Measurements from ENCODE around the gene PCDHB13.

GRCh38 chr5:141175933-141176332, 37.8 kb upstream of the PCDHB13 start:
- TF ChIP-seq POLR2A (IDR thresholded peaks at IDR 0.05) (no peak), EP300 (IDR thresholded peaks at IDR 0.05) (no peak)
- TF ChIP-seq, protein P1, sequence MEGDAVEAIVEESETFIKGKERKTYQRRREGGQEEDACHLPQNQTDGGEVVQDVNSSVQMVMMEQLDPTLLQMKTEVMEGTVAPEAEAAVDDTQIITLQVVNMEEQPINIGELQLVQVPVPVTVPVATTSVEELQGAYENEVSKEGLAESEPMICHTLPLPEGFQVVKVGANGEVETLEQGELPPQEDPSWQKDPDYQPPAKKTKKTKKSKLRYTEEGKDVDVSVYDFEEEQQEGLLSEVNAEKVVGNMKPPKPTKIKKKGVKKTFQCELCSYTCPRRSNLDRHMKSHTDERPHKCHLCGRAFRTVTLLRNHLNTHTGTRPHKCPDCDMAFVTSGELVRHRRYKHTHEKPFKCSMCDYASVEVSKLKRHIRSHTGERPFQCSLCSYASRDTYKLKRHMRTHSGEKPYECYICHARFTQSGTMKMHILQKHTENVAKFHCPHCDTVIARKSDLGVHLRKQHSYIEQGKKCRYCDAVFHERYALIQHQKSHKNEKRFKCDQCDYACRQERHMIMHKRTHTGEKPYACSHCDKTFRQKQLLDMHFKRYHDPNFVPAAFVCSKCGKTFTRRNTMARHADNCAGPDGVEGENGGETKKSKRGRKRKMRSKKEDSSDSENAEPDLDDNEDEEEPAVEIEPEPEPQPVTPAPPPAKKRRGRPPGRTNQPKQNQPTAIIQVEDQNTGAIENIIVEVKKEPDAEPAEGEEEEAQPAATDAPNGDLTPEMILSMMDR (IDR thresholded peaks at IDR 0.05), result no peak
